ENCODE results near the gene GBA2.

GBA2 gene

DNA sequence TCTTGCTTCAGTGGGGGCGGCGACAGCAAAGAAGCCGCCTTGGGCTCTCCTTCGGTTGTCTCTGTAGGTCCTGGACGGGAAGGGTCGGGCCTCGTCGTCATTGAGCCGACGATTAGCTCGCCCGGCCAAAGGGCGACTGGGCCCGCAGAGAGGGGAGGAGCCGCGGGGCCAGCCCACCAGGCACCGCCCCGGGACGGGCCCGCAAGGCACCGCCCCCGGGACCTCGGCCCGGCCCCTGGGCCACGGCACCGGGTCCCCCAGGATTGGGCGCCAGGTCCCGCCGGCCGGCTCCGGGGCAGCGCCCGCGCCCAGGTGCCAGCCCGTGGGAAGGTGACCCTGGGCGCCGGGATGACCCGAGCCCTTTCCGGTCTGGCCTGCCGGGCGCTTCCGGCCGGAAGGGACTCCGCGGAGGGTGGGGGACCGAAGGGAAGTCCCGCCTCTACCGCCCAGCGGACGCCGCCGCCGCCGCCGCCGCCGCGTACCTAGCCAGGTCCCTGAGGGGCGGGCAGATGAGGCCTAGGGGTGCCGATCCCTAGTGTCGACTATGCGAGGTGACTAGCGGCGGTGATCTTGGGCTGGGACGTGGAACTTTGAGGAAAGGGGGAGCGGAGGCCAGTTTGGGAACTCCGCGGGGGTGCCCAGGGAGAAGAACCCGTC is at the start of gene GBA2, which contains the start of gene RGP1:
Gene GBA2 (minus strand): TSS at position 371 of the 657 bp plus-strand sequence. CDS start 524 bp downstream, outside the sequence.
Gene RGP1 (plus strand): TSS at position 430 of the 657 bp plus-strand sequence. CDS start 469 bp downstream, outside the sequence.
- peak; percentile 21 for DNase-seq

DNA sequence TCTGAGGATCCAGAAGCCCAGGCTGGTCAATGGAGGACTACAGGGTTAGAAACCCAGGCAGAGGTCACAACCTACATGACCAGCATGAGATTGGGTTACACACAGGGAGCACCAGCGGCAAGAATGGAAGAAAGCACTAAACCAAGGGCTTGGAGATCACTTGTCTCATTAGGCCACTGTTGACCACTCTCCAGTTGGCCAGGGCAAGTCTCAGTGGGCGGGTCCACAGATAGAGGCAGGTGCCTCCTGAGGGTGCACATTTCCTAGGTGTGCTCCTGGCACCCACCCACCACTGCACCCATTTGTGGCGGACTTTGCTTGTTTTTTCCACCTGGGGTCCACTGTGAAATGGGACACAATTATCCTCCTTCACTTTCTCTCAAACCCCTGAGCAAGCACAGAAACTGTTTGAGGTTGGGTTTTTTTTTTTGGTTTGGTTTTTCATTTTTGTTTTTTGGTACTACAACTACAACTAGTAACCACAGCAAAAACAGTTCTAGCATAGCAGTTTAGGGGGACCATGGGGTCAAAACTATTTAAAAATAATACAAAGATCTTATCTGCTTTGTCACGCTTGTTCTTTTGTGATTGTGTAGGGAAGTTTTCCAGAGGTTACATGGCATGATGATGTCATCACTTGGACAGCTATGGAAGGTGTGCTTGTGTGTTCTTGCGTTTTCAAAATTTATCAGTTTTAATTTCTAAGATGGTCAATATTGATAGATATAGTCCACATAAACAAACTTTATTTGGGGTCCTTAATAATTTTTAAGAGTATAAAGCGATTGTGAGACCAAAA is 48.5 kb upstream of the GBA2 start:
- no peak for DNase-seq

DNA sequence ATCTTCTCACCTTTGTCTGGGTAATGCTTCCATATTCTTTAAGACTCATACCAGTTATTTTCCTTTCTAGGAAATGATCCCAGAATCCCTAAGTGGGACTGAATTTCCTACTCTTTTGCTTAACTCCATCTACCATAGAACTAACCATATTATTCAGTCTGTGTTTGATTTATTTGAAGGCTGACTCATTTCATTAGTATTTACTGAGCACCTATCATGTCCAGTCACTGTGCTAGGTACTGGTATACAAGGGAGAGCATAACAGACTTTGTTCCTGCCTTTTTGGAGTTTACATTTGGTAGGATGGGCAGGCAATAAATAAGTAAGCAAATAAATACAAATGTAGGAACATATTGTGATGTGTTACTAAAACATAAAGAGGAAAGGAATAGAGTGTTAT is 46.7 kb upstream of the GBA2 start:
- DNase-seq: no peak

DNA sequence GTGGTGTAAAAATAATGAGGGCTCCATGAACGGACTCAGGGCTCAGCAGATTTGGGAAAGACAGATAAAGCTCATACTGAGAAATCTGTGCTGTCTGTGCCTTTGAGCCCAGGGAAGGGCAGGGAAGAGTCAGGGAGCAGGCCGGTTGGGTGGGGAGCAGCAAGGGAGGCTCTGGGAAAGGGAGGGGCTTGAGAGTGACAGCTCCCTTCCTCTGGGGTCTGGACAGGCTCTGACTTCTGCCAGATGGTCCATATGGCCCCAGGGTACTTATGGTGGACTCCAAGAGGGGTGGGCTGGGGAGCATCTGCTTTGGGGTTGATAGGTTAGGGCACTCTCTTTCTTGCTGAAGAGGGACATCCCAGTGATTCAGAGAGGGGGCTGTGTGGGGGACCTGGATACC is 44.4 kb upstream of the GBA2 start:
- no peak for DNase-seq

DNA sequence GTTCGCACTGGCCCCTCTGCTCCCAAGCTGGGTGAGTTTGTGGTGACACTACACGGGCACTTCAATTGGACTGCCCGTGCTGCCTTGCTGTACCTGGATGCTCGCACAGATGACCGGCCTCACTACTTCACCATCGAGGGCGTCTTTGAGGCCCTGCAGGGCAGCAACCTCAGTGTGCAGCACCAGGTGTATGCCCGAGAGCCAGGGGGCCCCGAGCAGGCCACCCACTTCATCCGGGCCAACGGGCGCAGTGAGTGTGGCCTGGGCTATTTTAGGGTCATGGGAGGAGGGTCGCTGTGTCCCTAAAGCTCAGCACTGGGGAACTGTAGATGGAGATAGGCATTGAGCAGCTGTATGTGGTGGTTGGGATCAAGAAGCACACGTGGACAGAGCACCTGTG is 43.8 kb upstream of the GBA2 start:
- no peak for DNase-seq

DNA sequence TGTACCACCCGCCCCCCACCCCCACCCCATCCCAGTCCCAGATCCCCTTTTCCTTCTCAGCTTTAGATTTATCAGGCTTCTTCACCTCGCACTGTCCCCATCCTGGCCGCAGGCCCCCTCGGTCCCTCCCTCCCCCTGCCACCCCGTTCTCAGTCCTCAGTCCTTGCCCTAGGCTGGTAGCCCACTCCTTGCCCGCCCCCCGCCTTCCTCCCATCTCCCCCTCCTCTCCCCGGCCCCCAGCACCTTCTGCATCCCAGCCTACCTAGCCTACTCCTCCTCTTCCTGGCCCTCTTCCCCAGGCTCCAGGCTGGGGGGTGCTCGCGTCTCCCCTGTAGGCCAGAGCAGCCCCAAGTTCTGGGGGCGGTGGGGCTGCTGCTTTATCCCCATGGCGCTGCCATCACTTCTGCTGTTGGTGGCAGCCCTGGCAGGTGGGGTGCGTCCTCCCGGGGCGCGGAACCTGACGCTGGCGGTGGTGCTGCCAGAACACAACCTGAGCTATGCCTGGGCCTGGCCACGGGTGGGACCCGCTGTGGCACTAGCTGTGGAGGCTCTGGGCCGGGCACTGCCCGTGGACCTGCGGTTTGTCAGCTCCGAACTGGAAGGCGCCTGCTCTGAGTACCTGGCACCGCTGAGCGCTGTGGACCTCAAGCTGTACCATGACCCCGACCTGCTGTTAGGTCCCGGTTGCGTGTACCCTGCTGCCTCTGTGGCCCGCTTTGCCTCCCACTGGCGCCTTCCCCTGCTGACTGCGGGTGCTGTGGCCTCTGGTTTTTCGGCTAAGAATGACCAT is 43.2 kb upstream of the GBA2 start:
- no peak for DNase-seq

DNA sequence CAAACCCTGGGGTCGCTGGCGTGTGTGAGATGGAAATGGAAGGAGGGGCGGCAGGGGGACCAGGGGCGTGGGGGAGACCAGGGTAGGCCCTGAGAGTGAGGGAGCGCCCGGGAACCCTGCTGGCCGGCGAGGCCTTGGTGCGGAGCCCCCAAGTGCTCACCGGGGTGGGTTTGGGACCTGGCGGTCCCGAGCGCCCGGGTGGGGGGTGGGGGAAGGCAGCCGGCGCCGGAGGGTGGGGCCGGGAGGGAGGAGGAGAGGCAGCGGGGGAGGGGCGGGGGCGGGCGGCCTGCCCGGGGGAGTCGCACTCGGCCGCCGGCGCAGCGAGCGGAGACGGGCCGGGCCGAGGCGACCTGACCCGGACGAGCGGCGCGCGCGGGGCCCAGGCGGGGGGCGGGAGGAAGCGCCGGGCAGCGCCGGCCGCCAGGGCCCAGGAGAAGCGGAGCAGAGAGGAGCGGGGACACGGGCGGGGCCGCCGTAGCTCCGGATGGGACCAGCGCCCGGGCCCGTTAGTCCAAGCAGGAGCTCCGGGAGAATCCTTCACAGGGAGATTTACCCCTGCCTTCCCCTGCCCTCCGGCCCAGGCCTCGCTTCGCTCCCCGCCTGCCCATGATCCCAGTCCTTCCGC is 42.4 kb upstream of the GBA2 start, which contains the start of gene NPR2:
Gene NPR2 (plus strand): TSS at position 295 of the 625 bp plus-strand sequence. CDS start 818 bp downstream, outside the sequence.
- no peak for DNase-seq

DNA sequence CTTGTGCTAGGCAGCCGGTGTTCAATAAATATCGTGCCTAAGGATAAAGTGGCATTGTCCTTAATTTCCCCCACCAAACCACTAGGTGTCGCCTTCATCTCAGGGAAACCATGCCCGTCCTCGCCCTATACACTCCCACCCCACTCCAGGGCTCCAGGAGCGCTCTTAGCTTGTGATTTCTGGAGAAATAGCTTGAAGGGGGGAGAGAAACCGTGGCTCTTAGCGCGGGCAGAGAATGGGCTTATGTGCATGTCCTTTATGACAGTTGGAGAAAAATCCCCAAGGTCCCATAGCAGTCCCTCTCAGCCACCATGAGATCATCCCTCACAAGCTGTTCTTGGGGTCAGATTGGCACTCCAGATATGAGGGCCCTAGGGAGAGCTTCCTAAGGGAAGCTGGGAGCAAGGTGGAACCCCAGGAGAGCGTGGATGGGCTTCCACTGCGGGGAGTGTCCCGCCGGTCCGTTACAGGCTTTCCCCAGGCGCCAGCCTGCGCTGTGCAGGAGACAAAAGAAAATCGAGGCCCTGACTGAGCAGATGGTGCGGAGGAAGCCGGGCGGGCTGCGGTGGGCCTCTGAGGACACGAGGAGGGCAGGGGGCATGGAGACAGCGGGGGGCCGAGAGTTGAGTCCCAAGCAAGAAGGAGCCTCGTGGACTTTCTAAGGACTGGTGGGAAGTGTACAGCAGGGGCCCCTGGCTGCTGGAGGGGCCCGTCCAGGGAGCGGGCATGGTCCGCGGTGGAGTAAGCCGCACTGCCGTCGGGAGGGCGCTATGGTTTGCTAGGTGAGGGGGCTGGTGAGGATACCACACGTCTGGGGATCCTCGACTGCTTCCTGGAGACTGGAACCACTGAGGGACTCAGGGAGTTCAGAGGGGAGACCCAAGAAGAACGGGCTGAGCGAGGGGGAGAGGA is 41.6 kb upstream of the GBA2 start:
- DNase-seq: peak; percentile 45

DNA sequence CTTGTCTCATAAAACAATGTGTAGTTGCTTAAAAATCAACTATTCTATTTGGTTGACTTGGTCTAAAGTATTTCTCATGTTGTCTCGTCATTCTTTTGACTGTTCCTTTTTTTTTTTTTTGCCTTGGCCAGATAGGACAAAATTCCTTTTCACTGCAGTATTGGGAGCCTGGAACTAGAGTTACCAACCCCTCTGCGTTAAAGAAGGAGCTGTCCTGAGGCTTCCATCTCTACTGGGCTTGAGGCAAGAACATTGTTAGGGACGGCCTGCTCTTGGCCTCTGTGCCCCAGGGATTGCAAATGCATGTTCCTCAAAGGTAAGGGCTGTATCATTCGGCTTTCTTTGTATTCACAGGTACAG is 41.0 kb upstream of the GBA2 start:
- DNase-seq: no peak

DNA sequence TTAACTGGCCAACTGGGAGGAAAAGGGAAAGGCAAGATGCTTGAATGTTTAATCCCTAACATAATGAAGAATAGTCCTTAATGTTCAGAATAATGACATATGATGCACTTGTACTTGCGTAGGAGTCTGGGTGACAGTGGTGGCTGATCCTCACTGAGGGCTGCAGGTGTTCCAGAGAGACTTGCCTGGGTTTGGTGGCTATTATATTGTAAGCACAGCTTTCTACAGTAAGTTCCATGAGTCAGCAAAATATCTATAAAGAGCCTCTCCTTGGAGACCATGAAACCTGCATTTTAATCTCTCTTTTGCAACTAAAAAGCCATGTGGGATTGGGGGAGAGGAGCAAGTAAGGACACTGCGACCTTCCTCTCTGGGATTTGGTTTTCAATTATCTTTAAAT is 40.5 kb upstream of the GBA2 start:
- peak; percentile 8 for DNase-seq

DNA sequence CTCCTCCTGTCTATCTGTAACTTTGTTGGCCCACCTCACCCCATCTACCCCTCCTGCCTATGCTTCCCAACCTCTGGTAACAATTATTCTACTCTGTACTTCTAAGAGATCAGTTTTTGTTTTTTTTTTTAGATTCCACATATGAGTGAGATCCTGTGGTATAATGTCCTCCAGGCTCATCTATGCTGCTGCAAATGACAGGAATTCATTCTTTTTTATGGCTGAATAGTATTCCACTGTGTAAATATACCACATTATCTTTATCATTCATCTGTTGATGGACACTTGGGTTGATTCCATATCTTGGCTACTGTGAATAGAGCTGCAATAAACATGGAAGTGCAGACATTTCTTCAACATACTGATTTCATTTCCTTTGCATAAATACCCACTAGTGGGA is 34.4 kb upstream of the GBA2 start:
- DNase-seq: no peak

DNA sequence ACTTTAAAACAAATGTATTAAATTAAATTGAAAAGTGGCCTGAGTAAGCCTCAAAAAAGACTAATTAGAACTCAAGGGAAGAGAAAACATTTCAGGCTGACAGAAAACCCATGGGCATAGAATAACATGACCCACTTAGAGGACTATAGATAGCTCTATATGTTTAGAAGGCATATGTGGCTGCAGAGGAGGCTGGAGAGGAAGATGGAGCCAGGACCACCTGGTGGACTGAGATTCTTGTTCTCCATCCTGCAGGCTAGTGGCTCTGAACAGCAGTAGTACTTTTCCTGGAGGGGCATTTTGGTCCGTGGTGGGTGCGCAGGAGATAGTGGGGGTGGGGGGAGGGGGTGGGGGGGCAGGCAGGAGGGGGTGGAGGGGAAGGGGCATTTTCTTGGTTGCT is 32.0 kb upstream of the GBA2 start:
- DNase-seq: no peak

DNA sequence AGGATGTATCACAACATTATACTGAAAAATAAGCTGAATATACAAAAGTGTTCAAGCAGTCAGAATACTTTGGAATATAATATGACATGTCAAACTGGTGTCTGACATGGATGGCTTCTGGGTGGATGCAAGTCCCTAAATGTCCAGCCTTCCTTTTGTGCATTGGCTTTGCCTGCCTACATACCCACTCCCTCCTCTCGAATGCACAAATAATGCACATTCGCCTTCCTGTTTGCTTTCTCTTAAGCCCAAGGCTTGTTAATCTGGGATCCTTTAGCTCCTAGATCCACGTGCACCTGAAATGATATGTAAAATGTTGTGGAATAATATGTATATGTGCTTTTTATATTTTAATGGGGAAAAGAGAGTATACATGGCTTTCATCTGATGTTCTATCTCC is 29.5 kb upstream of the GBA2 start:
- peak; percentile 24 for DNase-seq

DNA sequence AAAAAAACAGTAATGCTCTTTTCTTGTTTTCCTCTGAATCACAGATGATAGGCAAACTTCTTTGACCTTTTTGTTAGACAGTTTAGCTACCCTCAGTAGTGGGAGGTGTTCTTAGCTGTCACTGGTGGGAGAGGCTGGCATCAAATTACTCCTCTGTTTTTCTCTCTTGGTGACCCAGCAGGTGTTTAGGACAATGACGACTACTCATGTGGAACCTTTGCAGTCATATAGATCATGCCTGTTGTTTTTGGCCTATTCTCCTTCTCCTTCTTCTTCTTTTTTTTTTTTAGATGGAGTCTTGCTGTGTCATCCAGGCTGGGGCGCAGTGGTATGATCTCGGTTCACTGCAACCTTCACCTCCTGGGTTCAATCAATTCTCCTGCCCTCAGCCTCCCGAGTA is 27.0 kb upstream of the GBA2 start:
- DNase-seq: peak; percentile 76

DNA sequence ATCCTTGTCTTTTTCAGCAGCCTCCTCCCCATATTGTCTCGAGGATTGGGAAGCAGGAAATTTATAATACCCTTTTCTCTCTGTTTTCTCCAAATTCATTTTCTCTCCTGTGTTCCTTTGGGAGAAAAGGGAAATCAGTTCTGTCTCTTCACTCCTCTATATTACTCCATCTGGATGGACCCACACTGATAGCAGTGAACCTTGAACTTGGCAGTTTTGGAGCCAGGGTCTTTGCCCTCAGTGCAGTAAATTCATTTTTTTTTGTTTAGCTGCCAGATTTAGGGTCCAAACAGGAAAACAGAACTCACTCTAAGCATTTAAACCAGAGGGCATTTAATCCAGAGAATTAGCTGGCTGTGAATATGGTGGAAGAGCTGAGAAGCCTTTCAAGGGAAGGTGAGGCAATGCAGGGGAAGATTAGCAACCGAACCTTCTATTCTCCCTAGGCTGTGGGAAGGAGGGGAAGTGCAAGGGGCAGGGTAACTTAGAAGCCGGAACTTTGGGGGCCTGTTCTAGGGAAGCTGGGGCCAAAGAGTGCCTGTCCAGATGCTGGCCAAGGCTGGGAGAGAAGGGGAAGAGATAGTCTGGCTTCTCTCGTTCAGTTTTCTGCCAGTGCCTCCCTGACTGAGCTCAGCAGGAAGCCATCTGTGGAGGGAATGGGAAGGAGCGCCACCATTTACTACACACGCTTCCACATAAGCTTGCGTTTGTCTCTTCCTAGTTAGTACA is 26.0 kb upstream of the GBA2 start:
- DNase-seq: peak; percentile 21

DNA sequence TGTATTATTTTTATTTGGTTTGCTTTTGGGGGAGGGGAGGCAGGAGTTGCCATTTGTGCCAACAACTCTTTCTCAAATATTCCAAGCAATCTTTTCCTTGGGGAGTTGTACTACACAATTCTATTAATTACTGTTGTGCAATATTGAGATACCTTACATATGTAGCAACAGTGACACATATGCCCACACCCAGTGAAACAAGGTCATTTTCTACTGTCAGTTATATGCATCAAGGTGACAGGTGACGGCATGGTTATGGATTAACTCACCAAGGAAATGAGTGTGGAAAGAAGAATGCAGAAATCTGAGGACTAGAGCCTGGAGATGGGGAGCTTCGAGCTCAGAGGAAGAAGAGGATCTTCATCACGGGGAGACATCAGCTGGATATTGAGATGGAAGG is 22.9 kb upstream of the GBA2 start:
- DNase-seq: no peak

DNA sequence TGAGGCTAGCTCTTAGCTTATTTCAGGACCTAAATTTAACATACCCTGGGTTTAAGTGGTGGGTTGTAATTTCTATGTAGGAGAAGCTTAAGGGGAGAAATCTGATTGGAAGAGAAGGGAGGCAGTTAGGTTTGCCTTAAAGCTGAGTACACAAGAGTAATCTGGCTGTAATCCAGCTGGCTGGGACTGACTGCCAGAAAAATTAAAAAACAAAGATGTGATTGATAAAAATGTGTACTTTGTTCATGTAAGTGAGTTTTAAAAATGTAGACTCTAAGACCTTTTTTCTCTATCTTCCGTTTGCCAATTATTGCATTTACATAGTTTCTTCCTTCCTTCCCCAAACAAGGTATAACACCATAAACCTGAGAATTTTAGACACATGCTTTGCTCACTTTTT is 22.5 kb upstream of the GBA2 start:
- DNase-seq: peak; percentile 20

DNA sequence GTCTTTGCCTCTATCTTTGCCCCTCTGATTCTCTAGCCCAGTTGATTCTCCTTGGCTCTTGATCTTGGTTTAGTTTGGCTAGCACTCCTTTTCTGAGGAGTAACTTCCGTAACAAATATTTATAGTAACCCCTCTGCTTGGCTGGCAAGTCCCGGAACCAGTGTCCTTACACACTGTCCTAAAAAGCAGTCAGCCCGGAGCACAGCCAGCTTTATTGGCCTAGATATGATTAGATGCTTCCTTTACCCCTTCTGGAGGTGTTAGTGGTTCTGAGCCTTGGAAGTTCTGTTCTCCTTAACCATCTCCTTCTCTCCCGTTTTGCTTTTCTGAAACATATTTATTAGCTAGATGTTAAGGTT is 22.0 kb upstream of the GBA2 start:
- no peak for DNase-seq

DNA sequence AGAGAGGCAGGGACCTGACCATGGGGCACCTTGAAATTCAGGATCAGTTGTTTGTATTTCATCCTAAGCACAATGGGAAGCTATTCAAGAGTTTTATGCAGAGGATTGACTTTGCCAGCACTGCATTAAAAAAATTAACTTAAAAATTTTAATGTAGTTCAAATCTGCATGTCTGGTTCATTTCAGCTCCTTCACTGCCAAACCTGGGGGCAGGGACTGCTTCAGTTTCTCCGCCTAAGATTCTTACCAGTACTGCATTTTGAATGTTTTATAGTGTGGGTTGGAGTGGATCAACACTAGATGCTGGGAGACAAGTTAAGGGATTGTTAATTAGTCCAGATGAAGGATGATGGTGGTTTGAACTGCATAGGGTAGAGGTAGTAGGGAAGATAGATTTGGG is 20.7 kb upstream of the GBA2 start:
- DNase-seq: no peak

DNA sequence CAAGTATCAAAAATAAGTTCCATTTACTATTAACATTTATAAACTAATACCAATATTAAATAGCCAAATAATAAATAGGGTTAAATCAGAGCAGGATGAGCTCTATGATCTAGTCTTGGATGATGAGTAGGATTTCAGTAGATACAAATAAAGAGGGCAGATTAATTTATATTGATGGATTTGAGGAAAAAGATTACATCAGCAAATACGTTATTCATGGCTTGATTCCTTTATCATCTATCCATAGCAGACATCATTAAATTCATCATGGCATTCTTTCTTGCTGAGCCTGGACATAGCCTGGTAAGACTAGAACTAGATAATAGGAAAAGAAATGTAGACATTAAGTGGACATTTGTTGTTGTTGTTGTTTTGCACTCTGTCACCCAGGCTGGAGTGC is 18.4 kb upstream of the GBA2 start:
- DNase-seq: no peak

DNA sequence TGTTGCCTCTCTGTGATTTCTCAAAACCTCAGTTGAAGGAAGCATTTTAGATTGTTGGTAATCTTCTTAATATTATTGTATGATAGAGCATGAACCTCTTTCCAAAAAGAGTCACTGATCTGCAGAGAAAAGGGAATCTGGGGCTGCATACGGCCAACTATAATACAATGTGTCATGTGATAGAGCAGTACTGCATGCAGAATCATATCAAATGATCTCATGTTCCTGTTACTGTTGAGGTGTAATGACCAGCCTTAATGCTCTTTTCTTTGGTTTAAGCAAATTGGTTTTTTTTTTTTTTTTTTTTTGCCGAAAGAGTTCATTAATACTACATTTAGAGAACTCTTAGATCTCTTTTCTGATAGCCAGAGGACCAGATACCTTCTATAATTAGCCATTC is 18.0 kb upstream of the GBA2 start:
- no peak for DNase-seq
